NCI-H345 (cell line): Measurements from ENCODE around the gene ANKS1A.
A peak's percentile ranks its signal among the peaks of the same experiment; 100 is the strongest.
"Not testable (repeated sequence)": the region's sequence is repeated elsewhere in the genome, so short reads cannot be mapped to it uniquely, and the experiment has no call there.

ENCODE experiments used
- DNase-seq: peaks from one replicate; lab custom pipeline; 2025; lab: John Stamatoyannopoulos, UW

Gene ANKS1A

DNA sequence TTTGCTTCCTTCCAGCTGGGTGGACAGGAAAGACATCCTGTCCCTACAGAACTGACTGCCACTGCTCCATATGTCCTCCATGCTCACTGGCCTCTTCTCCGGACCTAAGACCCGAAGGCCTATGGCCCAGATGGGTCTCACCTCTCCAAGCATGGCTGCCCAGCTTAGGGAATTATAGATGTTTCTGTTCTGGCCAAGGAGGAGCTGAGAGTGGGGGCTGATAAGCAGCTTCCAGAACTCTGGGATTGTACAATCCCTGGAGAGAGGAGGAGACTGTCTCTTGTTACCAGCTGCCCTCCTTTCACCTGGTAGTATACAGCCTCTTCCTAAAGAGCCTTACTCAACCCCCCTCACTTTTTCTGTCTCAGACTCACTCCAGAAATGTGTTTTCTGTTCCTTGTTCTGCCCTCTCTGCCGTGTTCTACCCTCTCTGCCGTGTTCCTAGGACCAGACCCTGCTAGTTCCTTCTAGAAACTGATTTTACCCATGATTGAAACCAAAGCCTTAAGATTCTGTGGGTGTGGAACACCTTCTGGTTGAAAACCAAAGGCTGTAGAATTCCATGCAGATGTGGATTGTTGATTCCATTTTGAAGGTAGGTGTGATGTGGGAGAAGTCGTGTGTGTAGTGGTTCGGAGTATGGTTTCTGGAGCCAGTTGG is 28.7 kb downstream of the ANKS1A start:
- DNase-seq = no peak

DNA sequence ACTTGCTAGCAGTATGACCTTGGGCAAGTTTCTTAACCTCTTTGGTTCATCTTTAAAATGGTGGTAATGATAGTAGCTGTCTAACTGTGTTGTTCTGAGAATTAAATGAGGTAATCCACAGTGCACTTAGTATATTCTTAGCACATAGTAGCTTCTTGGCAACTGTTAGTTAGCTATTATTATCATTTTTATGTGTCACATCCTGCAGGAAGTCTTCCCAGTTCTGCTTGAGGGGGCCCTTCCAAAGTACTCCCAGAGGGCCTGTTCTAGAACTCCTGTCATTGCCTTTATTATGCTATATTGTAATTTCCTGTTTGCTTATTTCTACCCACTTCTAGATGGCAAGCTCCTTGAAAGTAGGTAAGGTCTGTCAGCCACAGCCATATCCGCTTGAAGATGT is 30.6 kb downstream of the ANKS1A start:
- DNase-seq = no peak

DNA sequence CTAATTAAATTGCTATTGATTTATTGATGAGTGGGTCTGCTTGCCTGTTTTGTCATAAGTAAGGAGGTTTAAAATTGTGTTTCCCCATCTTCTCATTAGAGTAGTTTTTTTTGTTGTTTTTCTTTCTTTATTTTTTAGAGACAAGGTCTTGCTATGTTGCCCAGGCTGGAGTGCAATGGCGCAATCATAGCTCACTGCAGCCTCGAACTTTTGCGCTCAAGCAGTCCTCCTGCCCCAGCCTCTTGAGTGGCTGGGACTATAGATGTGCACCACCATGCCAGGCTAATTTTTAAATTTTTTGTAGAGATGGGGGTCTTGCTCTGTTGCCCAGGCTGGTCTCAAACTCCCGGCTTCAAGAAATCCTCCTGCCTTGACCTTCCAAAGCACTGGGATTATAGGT is 31.0 kb downstream of the ANKS1A start:
- no peak for DNase-seq

DNA sequence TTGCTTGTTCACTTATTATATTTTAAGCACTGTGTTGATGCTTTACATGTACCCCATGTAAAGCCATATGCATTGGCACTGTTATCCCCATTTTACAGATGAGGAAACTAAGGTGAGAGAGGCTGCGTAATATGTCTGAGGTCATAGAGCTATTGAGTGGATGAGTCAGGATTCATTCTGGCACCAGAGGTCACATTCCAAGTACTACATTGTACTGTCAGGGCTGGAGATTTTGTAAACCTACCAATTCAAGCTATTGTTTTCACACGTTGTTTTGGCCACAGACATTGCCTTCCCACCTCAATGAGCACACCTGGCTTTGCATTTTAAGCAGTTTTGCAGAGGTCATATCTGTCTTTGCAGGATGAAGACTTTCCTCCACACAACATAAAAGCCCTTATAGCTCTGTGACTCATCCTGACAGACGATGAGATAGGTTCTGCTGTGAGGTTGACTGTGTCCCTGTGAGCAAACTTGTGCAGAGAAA is 33.2 kb downstream of the ANKS1A start:
- DNase-seq = no peak

DNA sequence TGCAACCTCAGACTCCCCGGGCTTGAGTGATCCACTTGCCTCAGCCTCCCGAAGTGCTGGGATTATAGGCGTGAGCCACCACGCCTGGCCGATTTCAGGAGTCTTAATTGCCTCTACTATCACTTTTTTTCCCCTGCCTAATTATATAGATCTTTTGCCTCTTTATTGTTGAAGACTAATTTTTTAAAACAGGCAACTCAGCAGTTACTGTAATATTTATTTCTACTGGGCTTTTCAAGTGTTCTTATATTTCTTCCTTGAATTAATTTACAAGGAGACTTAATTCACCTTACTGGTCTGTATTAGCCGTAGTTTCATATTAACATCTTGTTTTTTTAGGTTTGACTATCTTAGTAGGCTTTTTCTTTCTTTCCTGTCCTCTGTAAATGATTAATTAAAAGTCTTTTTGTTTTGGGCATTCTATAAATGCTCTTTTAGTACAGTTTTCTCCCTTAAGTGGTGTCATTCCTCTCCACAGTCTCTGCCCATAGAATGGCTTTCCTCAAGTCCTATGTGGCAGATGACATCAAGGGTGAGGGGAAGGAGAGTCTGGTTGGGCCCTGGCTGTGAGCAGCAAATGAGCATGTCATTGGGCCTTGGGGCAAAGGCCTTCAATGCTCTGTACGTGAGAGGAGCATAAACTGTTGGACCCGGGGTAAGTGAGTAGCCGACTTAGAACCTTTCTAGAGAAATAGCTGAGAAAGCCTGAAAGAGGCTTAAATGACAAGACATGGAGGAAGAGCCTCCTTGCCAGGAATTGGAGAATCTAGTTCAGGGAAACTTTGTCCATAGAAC is 36.0 kb downstream of the ANKS1A start:
- DNase-seq = no peak

DNA sequence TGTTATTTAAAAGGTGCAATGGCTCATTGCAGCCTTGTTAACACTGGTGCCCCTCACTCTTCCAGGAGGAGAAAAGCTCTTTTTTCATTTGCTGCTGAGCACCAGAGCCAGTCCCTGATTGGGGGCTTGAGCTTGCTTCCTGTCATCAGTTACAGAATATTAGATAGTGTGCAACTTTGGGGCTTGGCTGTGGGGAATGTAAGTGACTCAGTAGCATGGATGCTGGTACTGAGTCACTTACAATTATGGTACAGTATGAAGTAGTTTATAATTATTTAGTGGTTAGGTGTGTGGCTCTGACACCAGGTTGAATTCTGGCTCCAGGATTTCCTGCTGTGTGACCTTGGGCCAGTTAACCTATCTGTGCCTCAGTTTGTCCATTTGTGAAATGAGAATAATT is 37.6 kb downstream of the ANKS1A start:
- no peak for DNase-seq

DNA sequence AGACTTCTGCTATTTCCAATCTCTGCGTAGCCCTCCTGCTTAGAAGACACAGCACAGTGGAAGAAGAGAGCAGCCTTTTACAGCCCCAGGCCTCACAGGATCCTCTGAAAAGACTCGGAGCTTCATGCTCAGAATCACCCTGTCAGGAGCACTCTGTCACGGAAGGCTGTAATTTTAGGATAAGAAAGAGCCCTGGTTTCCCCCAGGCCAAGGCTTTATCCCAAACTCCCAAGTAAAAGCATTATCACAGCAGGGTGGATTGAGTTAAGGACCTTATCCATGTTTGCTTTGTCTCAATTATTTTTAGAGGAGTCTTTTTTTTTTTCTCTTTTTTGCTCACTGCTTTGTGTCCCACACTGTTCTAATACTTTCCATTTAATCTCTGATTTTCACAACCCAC is 39.2 kb downstream of the ANKS1A start:
- peak; percentile 50 for DNase-seq

DNA sequence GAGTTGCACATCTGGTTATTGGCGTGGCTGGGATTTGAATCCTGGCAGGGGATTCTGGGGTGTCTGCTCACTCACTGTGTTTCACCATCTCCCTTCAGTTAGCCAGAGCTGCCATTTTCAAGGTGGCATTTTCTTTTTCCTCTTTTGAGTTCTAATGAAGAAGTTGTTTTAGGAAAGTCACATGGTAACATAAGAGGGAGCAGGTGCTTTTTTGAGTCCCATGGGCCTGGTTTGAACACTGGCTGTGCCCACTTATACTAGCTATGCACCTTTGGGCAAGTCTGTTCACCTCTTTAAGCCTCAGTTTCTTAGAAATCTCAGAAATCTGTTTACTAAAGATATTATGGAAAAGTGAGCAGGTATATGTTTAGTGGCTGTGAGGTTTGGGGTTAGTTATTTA is 39.6 kb downstream of the ANKS1A start:
- DNase-seq = peak; percentile 19

DNA sequence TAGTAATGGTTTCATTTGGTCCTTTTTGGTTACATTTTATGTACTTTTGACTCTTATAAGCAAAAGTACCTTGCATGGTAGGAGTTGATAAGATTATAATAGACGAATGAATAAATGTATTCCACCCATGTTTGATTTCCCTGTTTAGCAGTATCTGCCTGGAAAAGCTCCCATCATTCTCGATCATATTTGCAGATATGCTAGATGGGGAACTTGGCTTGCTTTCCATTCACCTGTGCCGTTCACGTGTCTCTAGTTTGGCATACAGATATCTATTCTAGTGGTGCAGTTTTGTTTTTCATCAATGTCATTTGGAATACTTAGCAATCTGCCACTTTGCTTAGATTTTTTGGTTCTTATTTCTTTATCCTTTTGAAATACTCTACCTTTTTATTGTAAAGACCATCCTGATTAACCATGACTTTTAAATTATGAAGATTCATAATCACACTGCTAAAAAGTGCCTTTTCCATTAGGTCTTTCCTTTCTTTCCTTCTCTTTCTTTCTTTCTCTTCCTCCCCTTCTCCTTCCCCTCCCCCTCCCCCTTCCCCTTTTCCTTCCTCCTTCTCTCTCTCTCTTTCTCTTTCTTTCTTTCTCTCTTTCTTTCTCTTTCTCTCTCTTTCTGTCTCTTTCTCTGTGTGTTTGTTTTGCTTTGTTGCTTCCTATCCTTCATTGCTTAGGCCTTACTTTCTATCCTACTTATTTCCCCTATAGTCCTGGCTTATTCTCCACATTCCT is 40.4 kb downstream of the ANKS1A start:
- no peak for DNase-seq

DNA sequence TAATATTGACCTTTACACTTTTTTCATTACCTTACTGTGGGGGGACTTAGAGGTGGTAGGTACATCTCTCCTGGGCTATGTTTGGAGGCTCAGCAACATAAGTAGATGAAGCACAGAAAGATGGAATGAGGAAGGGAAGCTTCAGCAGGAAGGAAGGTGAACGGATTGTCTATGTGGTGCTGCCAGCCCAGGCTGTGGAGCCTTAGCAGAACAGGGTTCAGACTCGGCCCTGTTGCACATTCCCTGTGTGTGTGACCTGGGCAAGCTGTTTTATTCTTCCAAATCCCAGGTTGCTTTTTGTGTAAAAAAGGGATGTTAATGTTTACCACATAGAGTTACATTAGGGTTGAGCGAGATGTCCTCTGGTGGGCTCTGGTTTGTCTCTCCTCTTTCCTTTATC is 41.2 kb downstream of the ANKS1A start:
- no peak for DNase-seq

DNA sequence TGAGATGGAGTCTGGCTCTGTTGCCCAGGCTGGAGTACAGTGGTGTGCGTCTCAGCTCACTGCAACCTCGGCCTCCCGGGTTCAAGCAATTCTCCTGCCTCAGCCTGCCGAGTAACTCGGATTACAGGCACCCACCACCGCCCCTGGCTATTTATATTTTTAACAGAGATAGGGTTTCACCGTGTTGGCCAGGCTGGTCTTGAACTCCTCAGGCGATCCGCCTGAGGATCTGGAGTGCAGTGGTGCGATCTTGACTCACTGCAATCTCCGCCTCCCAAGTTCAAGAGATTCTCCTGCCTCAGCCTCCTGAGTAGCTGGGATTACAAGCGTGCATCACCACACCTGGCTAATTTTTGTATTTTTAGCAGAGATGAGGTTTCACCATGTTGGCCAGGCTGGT is 43.1 kb downstream of the ANKS1A start:
- not testable (repeated sequence) for DNase-seq

DNA sequence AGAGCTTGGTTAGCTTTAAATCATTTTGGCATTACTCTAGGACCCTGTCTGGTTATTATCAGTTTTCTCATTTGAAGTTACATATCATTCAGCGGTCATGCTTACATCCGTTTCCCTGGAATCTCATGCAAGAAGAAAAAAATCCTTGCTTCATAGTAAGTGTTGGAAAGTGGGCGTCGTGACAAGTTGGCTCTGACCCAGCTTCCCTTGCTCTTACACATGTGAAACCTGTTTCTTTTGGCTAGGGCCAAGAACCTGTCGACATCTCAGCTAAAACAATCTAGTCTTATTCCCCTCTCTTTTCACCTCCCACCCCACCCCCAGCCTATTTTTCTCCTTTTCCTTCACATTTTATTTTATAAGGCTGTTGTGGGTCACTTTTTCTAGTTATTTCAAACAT is 45.5 kb downstream of the ANKS1A start:
- DNase-seq = no peak

DNA sequence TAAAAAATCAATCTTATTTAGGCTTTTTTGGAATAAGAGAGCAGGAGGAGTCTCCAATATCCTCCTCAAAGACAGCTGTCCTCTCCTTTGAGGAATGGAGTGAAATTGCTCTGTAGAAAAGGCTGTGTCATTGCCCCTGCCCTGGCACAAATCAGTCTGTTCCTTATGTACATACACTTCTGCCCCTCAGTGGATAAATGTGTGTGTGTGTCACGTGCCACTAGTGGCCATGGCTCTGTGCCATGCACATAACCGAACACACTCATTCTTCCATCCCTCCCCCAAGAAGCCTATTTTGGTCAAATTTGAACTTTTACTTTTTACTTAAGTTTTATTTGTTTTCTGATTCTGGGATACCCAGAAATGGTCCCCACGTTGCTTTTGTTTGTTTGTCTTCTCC is 49.2 kb downstream of the ANKS1A start:
- DNase-seq = no peak

DNA sequence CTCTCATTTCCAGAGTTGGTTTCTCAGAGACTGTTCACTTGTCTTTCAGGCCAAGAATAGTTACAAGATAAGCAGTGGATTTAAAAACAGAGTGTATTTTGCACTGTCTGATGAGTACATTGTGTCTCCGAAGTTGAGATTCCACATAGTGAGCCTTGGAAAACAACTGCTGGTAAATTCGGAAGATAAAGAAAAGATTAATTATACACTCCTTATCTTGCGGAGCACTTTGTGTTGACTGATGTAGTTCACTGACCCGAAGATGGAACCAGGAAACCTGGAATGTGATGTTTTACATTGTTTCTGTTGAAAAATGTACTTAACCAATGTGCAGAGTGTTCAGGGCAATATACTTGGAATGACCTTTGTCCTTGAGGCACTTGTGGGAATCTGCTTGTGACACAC is 51.0 kb downstream of the ANKS1A start:
- no peak for DNase-seq

DNA sequence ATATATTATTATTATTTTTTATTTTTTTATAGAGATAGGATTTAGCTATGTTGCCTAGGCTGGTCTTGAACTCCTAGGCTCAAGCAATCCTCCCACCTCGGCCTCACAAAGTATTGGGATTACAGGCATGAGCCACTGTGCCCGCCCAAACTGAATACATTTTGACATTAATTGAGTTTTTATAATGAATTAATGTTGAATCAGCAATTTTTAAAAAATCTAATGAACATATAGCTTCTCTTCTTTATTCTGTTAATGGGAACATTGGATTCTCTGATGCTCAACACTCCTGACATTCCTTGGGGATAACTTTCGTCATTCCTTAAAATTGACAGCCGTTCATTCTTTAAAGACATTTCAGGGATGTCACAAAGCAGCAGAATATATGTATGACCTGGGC is 52.4 kb downstream of the ANKS1A start:
- DNase-seq = no peak

DNA sequence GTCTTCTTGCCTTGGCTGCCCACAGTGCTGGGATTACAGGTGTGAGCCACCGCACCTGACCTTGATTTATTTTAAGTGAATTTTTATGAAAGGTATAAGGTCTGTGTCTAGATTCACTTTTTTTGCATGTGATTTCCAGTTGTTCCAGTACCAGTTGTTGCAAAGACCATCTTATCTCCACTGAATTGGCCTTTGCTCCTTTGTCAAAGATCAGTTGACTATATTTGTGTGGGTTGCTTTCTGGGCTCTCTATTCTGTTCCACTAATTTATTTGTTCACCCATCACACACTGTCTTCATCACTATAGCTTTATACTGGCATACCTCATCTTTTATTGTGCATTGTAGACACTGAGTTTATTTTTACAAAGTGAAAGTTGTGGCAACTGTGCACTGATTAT is 56.3 kb downstream of the ANKS1A start:
- no peak for DNase-seq

DNA sequence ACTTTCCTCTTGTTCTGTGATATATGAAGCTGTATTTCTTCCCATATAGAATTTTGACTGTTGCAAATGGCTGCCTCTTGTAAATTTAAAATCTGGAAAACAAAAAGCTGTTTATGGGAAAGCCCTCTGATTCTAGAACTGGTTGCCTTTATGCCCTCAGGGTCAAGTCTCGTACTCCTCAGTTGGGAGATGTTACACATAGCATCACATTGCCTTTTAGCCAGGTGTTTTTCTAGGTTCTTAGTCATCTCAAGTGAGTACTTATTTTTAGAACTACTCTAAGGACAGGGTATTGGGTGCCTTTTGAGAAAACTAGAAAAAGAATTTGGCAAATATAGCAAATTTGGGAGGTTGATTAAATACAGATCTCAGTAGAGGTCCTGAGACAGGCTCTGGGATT is 58.5 kb downstream of the ANKS1A start:
- DNase-seq = no peak

DNA sequence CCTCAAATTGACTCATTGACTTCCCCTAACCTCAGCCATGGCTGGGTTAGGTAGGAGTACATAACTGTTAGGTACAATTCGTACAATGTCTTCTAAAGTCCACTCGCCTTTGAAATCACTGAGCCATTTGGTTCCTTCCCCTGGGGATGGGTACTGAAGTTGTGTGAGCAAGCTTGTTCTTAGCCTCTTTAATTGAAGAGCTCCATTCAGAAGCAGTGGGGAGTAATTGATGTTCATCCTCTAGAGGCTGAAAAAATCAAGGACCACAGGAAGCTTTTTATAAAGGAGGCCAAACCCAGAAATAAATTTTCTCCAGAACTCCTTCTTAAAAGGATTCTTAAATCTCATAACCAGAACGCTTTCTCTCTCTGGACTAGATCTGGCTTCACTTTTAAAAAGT is 60.6 kb downstream of the ANKS1A start:
- DNase-seq = peak; percentile 3

DNA sequence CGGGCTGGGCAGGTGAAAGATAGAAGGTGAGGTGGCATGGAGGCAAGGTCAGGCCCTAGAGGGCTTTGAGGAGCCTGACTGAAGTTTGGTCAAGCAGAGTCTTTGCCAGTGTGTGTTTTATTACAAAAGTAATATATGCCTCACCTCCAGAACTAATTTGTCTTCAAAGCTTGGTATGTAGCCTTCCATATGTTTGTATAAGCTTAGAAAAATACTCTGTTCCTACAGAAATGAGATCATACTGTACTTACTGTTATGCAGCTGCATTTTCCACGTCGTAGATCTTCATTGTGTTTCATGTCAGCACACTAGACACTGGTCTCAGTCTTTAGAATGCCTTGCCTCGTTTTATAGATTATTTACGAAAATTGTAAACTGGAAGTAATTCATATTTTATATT is 61.8 kb downstream of the ANKS1A start:
- peak; percentile 3 for DNase-seq

DNA sequence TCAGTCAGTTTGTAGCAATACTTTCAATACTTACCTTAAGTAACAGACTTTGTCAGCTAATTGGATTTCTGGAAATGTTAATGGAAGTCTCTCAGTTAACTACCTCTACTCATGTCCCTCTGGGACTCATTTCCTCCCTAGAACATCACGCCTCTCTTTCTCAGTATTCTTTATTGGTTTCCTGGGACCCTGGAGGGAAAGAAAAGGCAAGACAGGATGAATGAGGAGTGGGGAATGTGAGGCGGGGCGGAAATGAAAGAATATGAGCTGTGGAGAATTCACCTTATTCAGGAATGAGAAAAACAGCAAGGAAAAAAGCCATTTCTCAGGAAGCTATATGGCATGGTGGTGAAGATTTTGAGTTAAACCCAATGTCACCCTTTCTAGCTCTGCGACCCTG is 62.7 kb downstream of the ANKS1A start:
- no peak for DNase-seq

DNA sequence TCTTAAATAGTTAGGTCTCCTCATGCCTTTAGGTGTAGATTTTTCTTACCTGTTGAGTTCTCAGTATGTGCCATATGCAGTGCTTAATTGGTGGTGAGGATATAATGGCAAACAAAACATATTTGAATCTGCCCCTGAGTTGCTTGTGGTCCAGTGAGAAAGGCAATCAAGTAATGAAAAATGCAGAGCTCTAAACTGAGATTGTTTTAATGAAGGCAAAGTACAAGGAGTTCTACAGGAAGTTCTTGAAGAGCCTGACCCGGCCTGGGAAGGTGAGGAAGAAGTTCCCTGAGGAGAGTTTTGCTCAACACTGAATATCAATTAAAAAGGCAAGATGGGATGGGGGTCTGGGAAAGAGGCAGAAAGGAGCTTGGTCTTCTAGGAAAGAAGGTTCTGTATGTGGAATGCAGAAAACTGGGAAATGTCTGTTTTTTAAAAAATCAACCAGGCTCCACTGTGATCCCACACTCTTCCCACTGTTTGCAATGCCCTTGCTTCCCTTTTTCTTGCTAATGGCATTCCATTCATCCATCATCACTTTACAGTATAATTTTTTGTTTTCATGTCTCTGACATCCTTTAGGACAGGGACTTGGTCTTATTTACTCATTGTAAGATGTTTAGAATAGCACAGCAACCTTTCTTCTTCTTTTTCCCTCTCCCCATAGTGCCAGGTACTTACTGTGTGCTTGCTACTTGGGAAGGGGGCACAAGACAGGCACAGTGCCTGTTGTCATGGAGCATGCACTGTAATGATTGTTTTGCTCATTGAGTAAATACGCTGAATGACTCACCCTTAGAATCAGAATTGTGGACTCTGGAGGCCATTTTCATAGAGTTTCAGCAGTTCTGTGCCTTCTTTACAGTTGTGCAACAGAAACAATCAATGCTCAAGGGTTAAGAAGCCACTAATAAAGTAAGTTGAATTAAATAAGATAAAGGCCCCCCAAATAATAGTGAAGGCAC is 64.3 kb downstream of the ANKS1A start:
- peak; percentile 71 for DNase-seq

DNA sequence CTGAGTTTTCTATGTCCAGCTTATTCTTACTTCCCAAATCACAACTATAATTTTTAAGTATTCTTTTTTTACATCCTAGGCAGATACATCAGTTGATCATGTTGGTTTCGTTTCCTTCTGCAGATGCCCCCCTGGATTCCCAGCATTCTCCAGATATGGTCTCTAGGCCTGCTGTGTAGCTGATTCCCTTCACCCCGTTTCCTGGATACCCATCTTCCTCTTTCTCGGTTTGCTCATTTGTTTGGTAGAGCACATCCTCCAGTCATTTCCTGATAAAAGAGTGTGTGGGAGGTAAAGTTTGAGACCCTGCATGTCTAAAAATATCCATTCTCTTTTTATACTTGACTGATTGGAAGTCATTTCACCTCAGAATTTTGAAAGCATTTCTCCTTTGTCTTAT is 66.4 kb downstream of the ANKS1A start:
- no peak for DNase-seq
